ENCODE measurements around the gene PTPRC.

PTPRC gene

DNA sequence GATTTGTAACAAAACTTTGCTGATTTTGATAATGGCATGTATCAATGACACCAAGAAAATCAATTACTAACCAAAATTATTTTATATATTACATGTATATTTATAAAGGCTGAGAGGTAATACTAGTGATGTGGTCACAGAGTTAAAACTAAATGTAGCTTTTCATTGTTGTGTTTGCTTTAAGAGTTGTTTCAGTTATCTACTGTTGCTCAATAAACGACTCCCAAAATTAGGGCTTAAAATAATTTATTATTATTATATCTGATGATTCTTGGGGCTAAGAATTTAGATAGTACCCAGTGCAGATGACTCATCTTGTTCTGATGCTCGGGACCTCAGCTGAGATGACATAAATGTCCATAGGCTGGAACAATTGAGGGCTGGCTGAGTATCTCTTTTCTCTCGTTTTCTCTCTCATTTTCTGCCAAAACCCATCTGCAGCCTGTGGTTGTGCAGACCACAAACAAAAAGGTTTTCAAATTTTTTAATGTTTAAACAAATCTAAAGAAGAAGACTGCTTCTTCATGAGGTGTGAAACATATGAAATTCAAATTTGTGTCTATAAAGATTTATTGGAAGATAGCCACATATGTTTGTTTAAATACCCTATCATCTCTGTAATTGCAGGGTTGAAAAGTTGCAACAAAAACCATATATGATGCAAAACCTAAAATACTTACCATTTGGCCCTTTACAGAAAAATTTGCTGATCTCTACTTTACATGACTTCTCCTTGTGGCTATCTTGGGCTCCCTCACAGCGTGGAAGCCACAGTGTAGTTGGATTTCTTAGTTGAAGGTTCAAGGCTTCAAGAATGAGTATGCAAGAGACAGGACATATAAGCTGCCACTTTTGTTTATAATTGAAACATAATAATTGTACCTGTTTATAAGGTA is 14.8 kb upstream of the PTPRC start:
- H3K27me3 ChIP-seq = no peaks in the 10 kb centered on the region
- no peaks in the 10 kb centered on the region for H3K4me1 ChIP-seq
- no peak for DNase-seq
- H3K27ac ChIP-seq = no peak overlapping the region
- no peaks in the 10 kb centered on the region for H3K36me3 ChIP-seq
- H3K9me3 ChIP-seq = no peaks in the 10 kb centered on the region
- intact Hi-C loops (cut with DNase I; ENCODE audit: low total_unique reads) = no loop called here
- TF ChIP-seq, protein P1, sequence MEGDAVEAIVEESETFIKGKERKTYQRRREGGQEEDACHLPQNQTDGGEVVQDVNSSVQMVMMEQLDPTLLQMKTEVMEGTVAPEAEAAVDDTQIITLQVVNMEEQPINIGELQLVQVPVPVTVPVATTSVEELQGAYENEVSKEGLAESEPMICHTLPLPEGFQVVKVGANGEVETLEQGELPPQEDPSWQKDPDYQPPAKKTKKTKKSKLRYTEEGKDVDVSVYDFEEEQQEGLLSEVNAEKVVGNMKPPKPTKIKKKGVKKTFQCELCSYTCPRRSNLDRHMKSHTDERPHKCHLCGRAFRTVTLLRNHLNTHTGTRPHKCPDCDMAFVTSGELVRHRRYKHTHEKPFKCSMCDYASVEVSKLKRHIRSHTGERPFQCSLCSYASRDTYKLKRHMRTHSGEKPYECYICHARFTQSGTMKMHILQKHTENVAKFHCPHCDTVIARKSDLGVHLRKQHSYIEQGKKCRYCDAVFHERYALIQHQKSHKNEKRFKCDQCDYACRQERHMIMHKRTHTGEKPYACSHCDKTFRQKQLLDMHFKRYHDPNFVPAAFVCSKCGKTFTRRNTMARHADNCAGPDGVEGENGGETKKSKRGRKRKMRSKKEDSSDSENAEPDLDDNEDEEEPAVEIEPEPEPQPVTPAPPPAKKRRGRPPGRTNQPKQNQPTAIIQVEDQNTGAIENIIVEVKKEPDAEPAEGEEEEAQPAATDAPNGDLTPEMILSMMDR (IDR thresholded peaks at IDR 0.05) = no peak
- no peak overlapping the region for H3K4me3 ChIP-seq

DNA sequence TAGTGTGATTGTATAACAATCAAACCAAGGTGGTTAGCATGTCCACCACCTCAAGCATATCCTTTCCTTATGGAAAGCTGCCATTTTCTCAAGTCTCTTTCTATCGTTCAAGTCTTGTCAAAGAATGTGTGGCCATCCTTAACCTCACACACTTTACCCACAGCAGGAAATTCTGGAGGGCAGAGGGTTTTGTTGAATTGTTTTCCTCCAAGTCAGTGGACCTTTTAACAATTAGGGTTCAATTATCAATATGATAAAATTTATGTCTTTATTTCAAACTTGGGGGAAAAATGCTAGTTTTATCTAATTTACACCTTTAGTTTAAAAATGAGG is 14.2 kb upstream of the PTPRC start:
- TF ChIP-seq, protein P1 (IDR thresholded peaks at IDR 0.05) = no peak
- Histone ChIP-seq H3K4me1 (no peaks in the 10 kb centered on the region), H3K27ac (no peak overlapping the region), H3K27me3 (no peaks in the 10 kb centered on the region), H3K36me3 (no peaks in the 10 kb centered on the region), H3K4me3 (no peak overlapping the region), H3K9me3 (no peaks in the 10 kb centered on the region)
- intact Hi-C loops (cut with DNase I; ENCODE audit: low total_unique reads) = no loop called here
- no peak for DNase-seq

DNA sequence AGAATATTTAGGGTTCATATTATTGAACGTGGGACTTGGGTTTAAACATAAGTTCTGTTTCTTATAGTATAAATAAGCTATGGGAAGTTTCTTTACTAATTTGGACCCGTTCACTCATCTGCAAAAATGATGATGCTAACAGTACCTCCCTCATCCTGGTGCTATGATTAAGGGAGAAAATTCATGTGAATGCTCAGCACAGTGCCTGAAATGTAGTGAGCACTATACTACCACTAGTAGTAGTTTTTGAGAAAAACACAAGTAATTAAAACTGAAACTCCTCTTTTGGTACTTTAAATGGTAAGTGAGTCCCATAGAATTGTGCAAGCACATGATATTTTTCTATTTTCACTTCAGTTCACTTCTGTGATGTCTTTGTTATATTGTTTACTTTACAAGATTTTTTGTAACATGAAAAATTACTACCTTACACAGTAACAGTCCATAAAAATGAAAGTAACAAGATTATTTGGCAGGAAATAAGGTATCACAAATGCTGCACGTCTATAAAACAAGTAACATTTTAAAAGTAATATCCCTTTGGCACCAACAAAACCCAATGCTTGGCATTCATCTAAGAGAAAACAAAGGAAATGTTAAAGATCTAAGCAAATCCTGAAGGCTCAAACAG is 11.3 kb upstream of the PTPRC start:
- H3K4me3 ChIP-seq = no peak overlapping the region
- H3K27ac ChIP-seq = no peak overlapping the region
- H3K4me1 ChIP-seq = no peaks in the 10 kb centered on the region
- no peaks in the 10 kb centered on the region for H3K36me3 ChIP-seq
- TF ChIP-seq, protein P1 (IDR thresholded peaks at IDR 0.05) = no peak
- no peaks in the 10 kb centered on the region for H3K9me3 ChIP-seq
- no peaks in the 10 kb centered on the region for H3K27me3 ChIP-seq
- no peak for DNase-seq
- intact Hi-C loops (cut with DNase I; ENCODE audit: low total_unique reads) = no loop called here

DNA sequence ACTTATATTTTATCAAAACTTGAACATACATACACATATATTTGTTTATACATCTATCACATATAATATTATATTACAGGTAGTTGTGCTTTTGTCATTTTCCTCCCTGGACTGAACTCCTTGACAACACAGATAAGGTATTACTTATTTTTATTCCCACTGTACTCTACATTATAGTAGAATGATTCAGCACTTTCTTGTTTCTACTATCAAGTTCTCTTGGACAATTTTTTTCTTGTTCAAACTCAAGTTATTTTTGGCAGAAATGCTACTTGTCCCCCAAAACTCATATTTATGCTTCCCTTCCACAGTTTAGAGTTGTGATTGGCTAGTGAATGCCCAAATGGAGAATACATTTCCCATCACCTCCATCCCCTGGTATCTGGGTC is 10.8 kb upstream of the PTPRC start:
- DNase-seq = no peak
- no peaks in the 10 kb centered on the region for H3K27me3 ChIP-seq
- H3K9me3 ChIP-seq = no peaks in the 10 kb centered on the region
- H3K27ac ChIP-seq = no peak overlapping the region
- H3K4me3 ChIP-seq = no peak overlapping the region
- H3K36me3 ChIP-seq = no peaks in the 10 kb centered on the region
- intact Hi-C loops (cut with DNase I; ENCODE audit: low total_unique reads) = no loop called here
- no peaks in the 10 kb centered on the region for H3K4me1 ChIP-seq
- TF ChIP-seq, protein P1 (IDR thresholded peaks at IDR 0.05) = no peak

DNA sequence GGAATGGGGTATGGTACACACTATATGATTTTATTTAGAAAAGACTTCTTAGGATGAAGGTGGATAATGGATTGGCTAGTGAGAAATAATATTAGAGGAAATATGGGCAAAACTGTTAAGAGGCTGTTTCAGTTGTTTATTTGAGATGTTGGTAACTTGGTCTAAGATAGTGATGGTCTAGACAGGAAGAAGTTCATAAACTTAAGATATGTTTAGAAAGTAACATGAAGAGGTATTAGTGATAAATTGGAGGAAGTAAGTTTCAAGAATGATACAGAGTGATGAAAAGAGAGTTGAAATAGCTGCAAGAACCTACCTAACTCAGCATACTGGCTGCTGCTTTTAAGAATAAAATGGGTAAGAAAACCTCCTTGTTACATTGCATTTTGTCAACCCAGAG is 9.2 kb upstream of the PTPRC start:
- no peak overlapping the region for H3K4me3 ChIP-seq
- DNase-seq = no peak
- intact Hi-C loops (cut with DNase I; ENCODE audit: low total_unique reads) = no loop called here
- H3K36me3 ChIP-seq = no peaks in the 10 kb centered on the region
- TF ChIP-seq, protein P1 (IDR thresholded peaks at IDR 0.05) = no peak
- no peaks in the 10 kb centered on the region for H3K4me1 ChIP-seq
- H3K27ac ChIP-seq = no peak overlapping the region
- H3K9me3 ChIP-seq = no peaks in the 10 kb centered on the region
- H3K27me3 ChIP-seq = no peaks in the 10 kb centered on the region
